Measurements from ENCODE around the gene CRELD1.
"Not testable (repeated sequence)": the region's sequence is repeated elsewhere in the genome, so short reads cannot be mapped to it uniquely, and the experiment has no call there.

The CRELD1 gene
- 6.5 to 7.3 reads per million in 2 donors for total RNA-seq

- peak; percentile 94 for DNase-seq
These were observed at the start of gene CRELD1 for GRCh38 chr3:9933561-9934234. TSS of gene CRELD1 (plus strand) at chr3:9933834. CDS start at chr3:9934439, 605 bp downstream.

GRCh38 chr3:9884555-9885165 lies 49.0 kb upstream of the CRELD1 start:
- DNase-seq: no peak

GRCh38 chr3:9886328-9886727 lies 47.3 kb upstream of the CRELD1 start:
- no peak for DNase-seq

- DNase-seq: no peak
These were observed 46.2 kb upstream of the CRELD1 start for GRCh38 chr3:9887480-9887879.

GRCh38 chr3:9888540-9888939 lies 45.1 kb upstream of the CRELD1 start:
- DNase-seq: no peak

GRCh38 chr3:9889405-9889804 lies 44.2 kb upstream of the CRELD1 start:
- DNase-seq: no peak

GRCh38 chr3:9890249-9891071 lies 43.2 kb upstream of the CRELD1 start, which contains the start of gene JAGN1:
TSS of gene JAGN1 (plus strand) at chr3:9890610. CDS start at chr3:9890723, 113 bp downstream.
- DNase-seq: peak; percentile 90

- no peak for DNase-seq
These were observed 42.5 kb upstream of the CRELD1 start for GRCh38 chr3:9891072-9891622.

- DNase-seq: no peak
These were observed 39.9 kb upstream of the CRELD1 start for GRCh38 chr3:9893739-9894138.

- not testable (repeated sequence) for DNase-seq
These were observed 37.9 kb upstream of the CRELD1 start for GRCh38 chr3:9895715-9896114.

GRCh38 chr3:9896755-9897407 lies 36.8 kb upstream of the CRELD1 start:
- DNase-seq: not testable (repeated sequence)

GRCh38 chr3:9897408-9898372 lies 35.9 kb upstream of the CRELD1 start:
- DNase-seq: no peak

GRCh38 chr3:9898467-9899241 lies 35.0 kb upstream of the CRELD1 start:
- DNase-seq: no peak

- DNase-seq: no peak
These were observed 34.3 kb upstream of the CRELD1 start for GRCh38 chr3:9899289-9899791.

GRCh38 chr3:9900965-9901415 lies 32.6 kb upstream of the CRELD1 start:
- DNase-seq: not testable (repeated sequence)

- DNase-seq: peak; percentile 13
These were observed 31.7 kb upstream of the CRELD1 start for GRCh38 chr3:9901967-9902366.

GRCh38 chr3:9902372-9903237 lies 31.0 kb upstream of the CRELD1 start, which contains the start of gene IL17RE:
TSS of gene IL17RE (plus strand) at chr3:9902848. CDS start at chr3:9902933, 85 bp downstream.
- DNase-seq: no peak

- no peak for DNase-seq
These were observed 30.4 kb upstream of the CRELD1 start for GRCh38 chr3:9903238-9903624.

GRCh38 chr3:9903904-9904303 lies 29.7 kb upstream of the CRELD1 start:
- no peak for DNase-seq
